HepG2 (cell line): Measurements from ENCODE around the gene ANKHD1.

ENCODE experiments used
- AHR ChIP-seq: IDR thresholded peaks from 2 replicates; pipeline ENCODE4 v1.6.1; 2018; ENCODE audit warnings: missing genetic modification reagents, missing compliant biosample characterization
- ATF1 ChIP-seq: IDR thresholded peaks from 2 replicates; pipeline ENCODE4 v1.6.1; 2016; ENCODE audit warnings: mild to moderate bottlenecking, control low read depth
- HNRNPLL ChIP-seq: fragments of 200-400 bp; formaldehyde crosslinking; IDR thresholded peaks from 2 replicates; pipeline ENCODE4 v1.6.1; 2017; ENCODE audit warnings: mild to moderate bottlenecking, low read depth, low read length; ENCODE audit not compliant: poor library complexity, severe bottlenecking
- MYC ChIP-seq: sonication (generic); formaldehyde crosslinking; IDR thresholded peaks from 2 replicates; pipeline ENCODE4 v1.9.0; 2021; ENCODE audit warnings: missing genetic modification reagents, borderline replicate concordance
- RFX5 ChIP-seq: IDR thresholded peaks from 2 replicates; pipeline ENCODE4 v1.6.1; 2011; ENCODE audit warnings: low read depth, low read length, improper control_type of control experiment
- SIN3A ChIP-seq: IDR thresholded peaks from 2 replicates; pipeline ENCODE4 v1.6.1; 2011; ENCODE audit warnings: low read depth, mild to moderate bottlenecking, control low read depth, low read length, borderline replicate concordance
- ZNF761 ChIP-seq: sonication (generic); formaldehyde crosslinking; conservative IDR thresholded peaks from 2 replicates; pipeline ENCODE4 v1.4.0; 2020; ENCODE audit warnings: mild to moderate bottlenecking, missing genetic modification reagents
- ZNF879 ChIP-seq: sonication (generic); formaldehyde crosslinking; IDR thresholded peaks from 2 replicates; pipeline ENCODE4 v1.8.1; 2023; ENCODE audit warnings: missing genetic modification reagents

- TF ChIP-seq ZNF761 (CRISPR knock-in tag) (no peak), ZNF879 (CRISPR knock-in tag) (no peak), MYC (no peak), RFX5 (no peak), AHR (CRISPR knock-in tag) (no peak), SIN3A (no peak), ATF1 (no peak), HNRNPLL (no peak)
Observed at GRCh38 chr5:140570058-140570457, 168.4 kb downstream of the ANKHD1 start.
